Panc1 (cell line): ENCODE measurements around the gene YAE1. TPM values are rescaled to one million over a fixed set of nuclear protein-coding genes. Genes with fewer than 3 reads are reported as not detected.

ENCODE experiments used
- ATAC-seq: fragments of 200-7000 bp; cut with Tn5 transposase; 2 replicates; pipeline ENCODE4 v1.9.1; 2020; ENCODE audit warnings: mild to moderate bottlenecking, moderate library complexity
- BruUV-seq: library from RNA; stranded (reverse); fragments of 400-500 nt; replicated peaks from 2 replicates; lab custom pipeline; 2021; lab: Mats Ljungman, UMichigan
- CTCF ChIA-PET: fragments of 300-600 bp; sonication (Branson Sonifier 250); formaldehyde crosslinking; loops from one replicate; lab custom pipeline; 2022; ENCODE audit warnings: antibody characterized with exemption; lab: Charles Lee
- POLR2A ChIA-PET: fragments of 300-600 bp; sonication (Branson Sonifier 250); formaldehyde crosslinking; loops from one replicate; lab custom pipeline; 2022; ENCODE audit warnings: antibody characterized with exemption; lab: Charles Lee
- DNase-seq: peaks from one replicate; pipeline ENCODE4 v3.0.0-alpha.2; 2010; ENCODE audit warnings: low read depth, low spot score
- H3K27ac ChIP-seq: 2 replicates; pipeline ENCODE4 v1.5.1; 2011; ENCODE audit warnings: mild to moderate bottlenecking, low read length, inconsistent platforms
- H3K27me3 ChIP-seq: fragments of 200-500 bp; sonication (Bioruptor generic); 2 replicates; pipeline ENCODE4 v1.6.0; 2014; ENCODE audit warnings: low read length, inconsistent platforms; ENCODE audit not compliant: control insufficient read depth, insufficient read depth
- H3K36me3 ChIP-seq: fragments of 200-500 bp; sonication (Bioruptor generic); 2 replicates; pipeline ENCODE4 v1.5.1; 2014; ENCODE audit warnings: inconsistent platforms, mild to moderate bottlenecking, low read length, moderate library complexity; ENCODE audit not compliant: control insufficient read depth, insufficient read depth
- H3K4me1 ChIP-seq: 2 replicates; pipeline ENCODE4 v1.5.1; 2011; ENCODE audit warnings: inconsistent platforms, mild to moderate bottlenecking, low read length, moderate library complexity; ENCODE audit not compliant: control insufficient read depth, insufficient read depth
- H3K4me3 ChIP-seq, 2 experiments: 2 replicates each; pipeline ENCODE4 v1.5.1; 2011 to 2012; ENCODE audit warnings: low read depth in 2 of 2, low read length in 2 of 2, mild to moderate bottlenecking in 2 of 2, inconsistent platforms in 1 of 2, moderate library complexity in 1 of 2
- H3K9me3 ChIP-seq: fragments of 200-500 bp; sonication (Bioruptor generic); 2 replicates; pipeline ENCODE4 v1.5.1; 2014; ENCODE audit warnings: low read depth, mild to moderate bottlenecking, inconsistent platforms, low read length, moderate library complexity; ENCODE audit not compliant: control insufficient read depth, insufficient read depth
- POLR2AphosphoS5 ChIP-seq: IDR thresholded peaks from 2 replicates; pipeline ENCODE4 v1.6.1; 2012; ENCODE audit warnings: mild to moderate bottlenecking, low read depth, low read length, moderate library complexity
- SIN3A ChIP-seq: IDR thresholded peaks from 2 replicates; pipeline ENCODE4 v1.6.1; 2012; ENCODE audit warnings: low read depth, mild to moderate bottlenecking, low read length, moderate library complexity, borderline replicate concordance; ENCODE audit not compliant: insufficient read depth
- TCF7L2 ChIP-seq: IDR thresholded peaks from 2 replicates; pipeline ENCODE4 v1.6.1; 2011; ENCODE audit warnings: mild to moderate bottlenecking, low read depth, low read length, inconsistent platforms
- in situ Hi-C: cut with HindIII; loops from 2 replicates; pipeline ENCODE4 v1.10.0; 2016; ENCODE audit warnings: low sequenced_read_pairs, low pct_unique_long_range_greater_than_20kb
- intact Hi-C: fragments of 100-400 bp; cut with micrococcal nuclease; formaldehyde crosslinking; loops from one replicate; pipeline ENCODE4 v1.10.0; 2022; ENCODE audit not compliant: unreplicated experiment
- total RNA-seq: library from RNA; stranded (reverse); gene quantifications from one replicate; pipeline ENCODE4 v1.2.1, GENCODE V29; 2021; ENCODE audit not compliant: unreplicated experiment
- TF ChIP-seq, protein P1 (sequence below): fragments of 450-650 bp; IDR thresholded peaks from 2 replicates; pipeline ENCODE4 v1.5.1; 2017; ENCODE audit warnings: mild to moderate bottlenecking
- TF ChIP-seq, protein P2 (sequence below), 2 experiments: IDR thresholded peaks; 2 replicates each; pipeline ENCODE4 v1.6.1; 2011 to 2012; ENCODE audit warnings: low read depth in 2 of 2, control low read depth in 1 of 2, low read length in 1 of 2, mild to moderate bottlenecking in 1 of 2, moderate library complexity in 1 of 2; ENCODE audit not compliant: insufficient read depth in 1 of 2

Gene YAE1
- total RNA-seq, 1 experiment from 2014 or later, result 20.1 TPM

DNA sequence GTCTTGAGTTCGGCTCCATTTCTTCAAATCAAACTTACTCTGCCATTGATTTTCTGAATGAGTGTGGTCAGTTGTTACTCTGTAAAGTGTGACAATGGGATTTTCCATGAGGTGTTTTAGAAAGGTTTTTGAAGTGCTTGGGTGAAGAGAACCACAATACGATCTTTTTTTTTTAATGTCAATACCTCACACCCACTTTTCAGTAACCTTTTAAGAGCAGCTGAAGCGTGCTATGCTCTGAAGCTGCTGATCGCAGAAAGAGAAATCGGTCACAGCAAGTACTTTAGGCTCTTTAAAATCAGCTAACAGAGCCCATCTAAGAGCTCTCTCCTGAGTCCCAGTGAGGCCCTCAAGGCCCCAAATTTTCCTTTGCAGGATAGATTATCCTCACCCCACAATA lies 34.4 kb upstream of the YAE1 start:
- no peak for TF ChIP-seq SIN3A
- TF ChIP-seq, protein P1, sequence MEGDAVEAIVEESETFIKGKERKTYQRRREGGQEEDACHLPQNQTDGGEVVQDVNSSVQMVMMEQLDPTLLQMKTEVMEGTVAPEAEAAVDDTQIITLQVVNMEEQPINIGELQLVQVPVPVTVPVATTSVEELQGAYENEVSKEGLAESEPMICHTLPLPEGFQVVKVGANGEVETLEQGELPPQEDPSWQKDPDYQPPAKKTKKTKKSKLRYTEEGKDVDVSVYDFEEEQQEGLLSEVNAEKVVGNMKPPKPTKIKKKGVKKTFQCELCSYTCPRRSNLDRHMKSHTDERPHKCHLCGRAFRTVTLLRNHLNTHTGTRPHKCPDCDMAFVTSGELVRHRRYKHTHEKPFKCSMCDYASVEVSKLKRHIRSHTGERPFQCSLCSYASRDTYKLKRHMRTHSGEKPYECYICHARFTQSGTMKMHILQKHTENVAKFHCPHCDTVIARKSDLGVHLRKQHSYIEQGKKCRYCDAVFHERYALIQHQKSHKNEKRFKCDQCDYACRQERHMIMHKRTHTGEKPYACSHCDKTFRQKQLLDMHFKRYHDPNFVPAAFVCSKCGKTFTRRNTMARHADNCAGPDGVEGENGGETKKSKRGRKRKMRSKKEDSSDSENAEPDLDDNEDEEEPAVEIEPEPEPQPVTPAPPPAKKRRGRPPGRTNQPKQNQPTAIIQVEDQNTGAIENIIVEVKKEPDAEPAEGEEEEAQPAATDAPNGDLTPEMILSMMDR, result no peak
- TF ChIP-seq, protein P2, sequence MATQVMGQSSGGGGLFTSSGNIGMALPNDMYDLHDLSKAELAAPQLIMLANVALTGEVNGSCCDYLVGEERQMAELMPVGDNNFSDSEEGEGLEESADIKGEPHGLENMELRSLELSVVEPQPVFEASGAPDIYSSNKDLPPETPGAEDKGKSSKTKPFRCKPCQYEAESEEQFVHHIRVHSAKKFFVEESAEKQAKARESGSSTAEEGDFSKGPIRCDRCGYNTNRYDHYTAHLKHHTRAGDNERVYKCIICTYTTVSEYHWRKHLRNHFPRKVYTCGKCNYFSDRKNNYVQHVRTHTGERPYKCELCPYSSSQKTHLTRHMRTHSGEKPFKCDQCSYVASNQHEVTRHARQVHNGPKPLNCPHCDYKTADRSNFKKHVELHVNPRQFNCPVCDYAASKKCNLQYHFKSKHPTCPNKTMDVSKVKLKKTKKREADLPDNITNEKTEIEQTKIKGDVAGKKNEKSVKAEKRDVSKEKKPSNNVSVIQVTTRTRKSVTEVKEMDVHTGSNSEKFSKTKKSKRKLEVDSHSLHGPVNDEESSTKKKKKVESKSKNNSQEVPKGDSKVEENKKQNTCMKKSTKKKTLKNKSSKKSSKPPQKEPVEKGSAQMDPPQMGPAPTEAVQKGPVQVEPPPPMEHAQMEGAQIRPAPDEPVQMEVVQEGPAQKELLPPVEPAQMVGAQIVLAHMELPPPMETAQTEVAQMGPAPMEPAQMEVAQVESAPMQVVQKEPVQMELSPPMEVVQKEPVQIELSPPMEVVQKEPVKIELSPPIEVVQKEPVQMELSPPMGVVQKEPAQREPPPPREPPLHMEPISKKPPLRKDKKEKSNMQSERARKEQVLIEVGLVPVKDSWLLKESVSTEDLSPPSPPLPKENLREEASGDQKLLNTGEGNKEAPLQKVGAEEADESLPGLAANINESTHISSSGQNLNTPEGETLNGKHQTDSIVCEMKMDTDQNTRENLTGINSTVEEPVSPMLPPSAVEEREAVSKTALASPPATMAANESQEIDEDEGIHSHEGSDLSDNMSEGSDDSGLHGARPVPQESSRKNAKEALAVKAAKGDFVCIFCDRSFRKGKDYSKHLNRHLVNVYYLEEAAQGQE (IDR thresholded peaks at IDR 0.05; ENCODE audit: insufficient read depth in 1 of 2, low read depth in 2 of 2, low read length in 1 of 2), result no peak
- no peak for TF ChIP-seq POLR2AphosphoS5
- no peak for TF ChIP-seq TCF7L2
- POLR2A ChIA-PET, result no interaction called here
- ATAC-seq (no peak), DNase-seq (no peak)
- Histone ChIP-seq H3K36me3 (no peaks in the 10 kb centered on the region), H3K4me1 (no peaks in the 10 kb centered on the region), H3K9me3 (no peaks in the 10 kb centered on the region), H3K4me3 (no peak overlapping the region), H3K27me3 (no peaks in the 10 kb centered on the region), H3K27ac (no peak overlapping the region)
- CTCF ChIA-PET, result interaction anchor here (0.6 kb wide), 1 partner anchor 157 kb away, joined by 4 read pairs; no protein-coding TSS in a partner anchor
- no TSS peak for BruUV-seq
- intact Hi-C loops, result no loop called here
- in situ Hi-C loops, result no loop called here

DNA sequence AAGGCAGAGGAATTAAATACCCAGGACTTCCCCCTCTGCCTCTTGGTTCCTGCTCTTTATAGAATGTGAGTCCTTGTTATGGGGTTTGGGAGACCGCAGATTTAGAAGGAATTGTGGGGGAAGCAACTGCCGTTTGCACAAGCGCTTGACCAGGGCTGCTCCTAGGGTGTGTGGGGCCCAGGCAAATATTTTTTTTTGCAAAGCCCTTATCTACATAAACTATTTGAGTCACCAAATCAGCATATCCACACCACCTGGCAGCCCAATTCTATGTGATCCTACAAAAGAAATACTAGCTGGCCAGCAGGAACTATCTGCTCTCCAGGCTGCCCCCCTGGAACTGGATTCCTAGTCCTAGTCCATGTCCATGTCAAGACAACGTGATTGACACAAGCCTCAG lies 33.4 kb upstream of the YAE1 start:
- ChIA-PET POLR2A (no interaction called here), CTCF (no interaction called here)
- H3K27ac ChIP-seq, result no peak overlapping the region
- DNase-seq, result no peak
- no peaks in the 10 kb centered on the region for H3K9me3 ChIP-seq
- no peak overlapping the region for H3K4me3 ChIP-seq
- BruUV-seq, result no TSS peak
- H3K4me1 ChIP-seq, result no peaks in the 10 kb centered on the region
- TF ChIP-seq, protein P1, result no peak
- TF ChIP-seq POLR2AphosphoS5 (no peak), SIN3A (no peak), TCF7L2 (no peak)
- TF ChIP-seq, protein P2 (IDR thresholded peaks at IDR 0.05; ENCODE audit: insufficient read depth in 1 of 2, low read depth in 2 of 2, low read length in 1 of 2), result no peak
- no peaks in the 10 kb centered on the region for H3K36me3 ChIP-seq
- no peaks in the 10 kb centered on the region for H3K27me3 ChIP-seq
- intact Hi-C loops (no loop called here), in situ Hi-C loops (no loop called here)
- no peak for ATAC-seq
